ENCODE measurements around the gene IQGAP2.

IQGAP2 gene

GRCh38 chr5:76690704-76691466 lies 287.8 kb downstream of the IQGAP2 start:
- TF ChIP-seq YY1 (IDR thresholded peaks at IDR 0.05; ENCODE audit: insufficient read depth, insufficient read length) (no peak), SUZ12 (IDR thresholded peaks at IDR 0.05; ENCODE audit: extremely low read depth, insufficient read depth, insufficient read length) (no peak), ZNF274 (IDR thresholded peaks at IDR 0.05; ENCODE audit: low read depth, low read length) (no peak)
- no peaks in the 10 kb centered on the region for H3K9me3 ChIP-seq (ENCODE audit: insufficient read depth, low read length)
- H3K4me3 ChIP-seq (ENCODE audit: insufficient read length, low read depth), result no peak overlapping the region
- DNase-seq (ENCODE audit: low read depth, low spot score), result no peak
- H3K27me3 ChIP-seq (ENCODE audit: insufficient read depth, insufficient read length), result no peaks in the 10 kb centered on the region
- no peaks in the 10 kb centered on the region for H3K4me1 ChIP-seq (ENCODE audit: insufficient read depth, insufficient read length)
- no peaks in the 10 kb centered on the region for H3K36me3 ChIP-seq (ENCODE audit: insufficient read depth, insufficient read length, low read length)
- no peak overlapping the region for H3K9ac ChIP-seq (ENCODE audit: insufficient read length, low read depth)

GRCh38 chr5:76691467-76692273 lies 288.6 kb downstream of the IQGAP2 start:
- H3K36me3 ChIP-seq (ENCODE audit: insufficient read depth, insufficient read length, low read length), result no peaks in the 10 kb centered on the region
- DNase-seq (ENCODE audit: low read depth, low spot score), result no peak

GRCh38 chr5:76692274-76692540 lies 289.1 kb downstream of the IQGAP2 start:
- H3K9me3 ChIP-seq (ENCODE audit: insufficient read depth, low read length), result no peaks in the 10 kb centered on the region
- no peak overlapping the region for H3K9ac ChIP-seq (ENCODE audit: insufficient read length, low read depth)
- TF ChIP-seq ZNF274 (IDR thresholded peaks at IDR 0.05; ENCODE audit: low read depth, low read length) (no peak), SUZ12 (IDR thresholded peaks at IDR 0.05; ENCODE audit: extremely low read depth, insufficient read depth, insufficient read length) (no peak), YY1 (IDR thresholded peaks at IDR 0.05; ENCODE audit: insufficient read depth, insufficient read length) (no peak)
- H3K4me3 ChIP-seq (ENCODE audit: insufficient read length, low read depth), result no peak overlapping the region
- H3K4me1 ChIP-seq (ENCODE audit: insufficient read depth, insufficient read length), result no peaks in the 10 kb centered on the region
- no peak for DNase-seq (ENCODE audit: low read depth, low spot score)
- H3K36me3 ChIP-seq (ENCODE audit: insufficient read depth, insufficient read length, low read length), result no peaks in the 10 kb centered on the region
- H3K27me3 ChIP-seq (ENCODE audit: insufficient read depth, insufficient read length), result no peaks in the 10 kb centered on the region

More at GRCh38 chr5:76691467-76692273, 288.6 kb downstream of the IQGAP2 start:
- TF ChIP-seq ZNF274 (IDR thresholded peaks at IDR 0.05; ENCODE audit: low read depth, low read length), result no peak
- no peak for TF ChIP-seq SUZ12 (IDR thresholded peaks at IDR 0.05; ENCODE audit: extremely low read depth, insufficient read depth, insufficient read length)
- TF ChIP-seq YY1 (IDR thresholded peaks at IDR 0.05; ENCODE audit: insufficient read depth, insufficient read length), result no peak
- no peaks in the 10 kb centered on the region for H3K4me1 ChIP-seq (ENCODE audit: insufficient read depth, insufficient read length)
- H3K27me3 ChIP-seq (ENCODE audit: insufficient read depth, insufficient read length), result no peaks in the 10 kb centered on the region
- no peaks in the 10 kb centered on the region for H3K9me3 ChIP-seq (ENCODE audit: insufficient read depth, low read length)
- no peak overlapping the region for H3K4me3 ChIP-seq (ENCODE audit: insufficient read length, low read depth)
- H3K9ac ChIP-seq (ENCODE audit: insufficient read length, low read depth), result no peak overlapping the region

GRCh38 chr5:76692651-76693050 lies 289.6 kb downstream of the IQGAP2 start:
- H3K4me1 ChIP-seq (ENCODE audit: insufficient read depth, insufficient read length), result no peaks in the 10 kb centered on the region
- no peaks in the 10 kb centered on the region for H3K36me3 ChIP-seq (ENCODE audit: insufficient read depth, insufficient read length, low read length)
- no peaks in the 10 kb centered on the region for H3K9me3 ChIP-seq (ENCODE audit: insufficient read depth, low read length)
- no peaks in the 10 kb centered on the region for H3K27me3 ChIP-seq (ENCODE audit: insufficient read depth, insufficient read length)
- no peak overlapping the region for H3K9ac ChIP-seq (ENCODE audit: insufficient read length, low read depth)
- no peak overlapping the region for H3K4me3 ChIP-seq (ENCODE audit: insufficient read length, low read depth)
- DNase-seq (ENCODE audit: low read depth, low spot score), result no peak
- no peak for TF ChIP-seq SUZ12 (IDR thresholded peaks at IDR 0.05; ENCODE audit: extremely low read depth, insufficient read depth, insufficient read length)
- no peak for TF ChIP-seq ZNF274 (IDR thresholded peaks at IDR 0.05; ENCODE audit: low read depth, low read length)
- no peak for TF ChIP-seq YY1 (IDR thresholded peaks at IDR 0.05; ENCODE audit: insufficient read depth, insufficient read length)

GRCh38 chr5:76693141-76693540 lies 290.1 kb downstream of the IQGAP2 start:
- TF ChIP-seq ZNF274 (IDR thresholded peaks at IDR 0.05; ENCODE audit: low read depth, low read length), result no peak
- no peak for TF ChIP-seq YY1 (IDR thresholded peaks at IDR 0.05; ENCODE audit: insufficient read depth, insufficient read length)
- no peak for TF ChIP-seq SUZ12 (IDR thresholded peaks at IDR 0.05; ENCODE audit: extremely low read depth, insufficient read depth, insufficient read length)
- no peaks in the 10 kb centered on the region for H3K4me1 ChIP-seq (ENCODE audit: insufficient read depth, insufficient read length)
- no peak for DNase-seq (ENCODE audit: low read depth, low spot score)

GRCh38 chr5:76694317-76694716 lies 291.2 kb downstream of the IQGAP2 start:
- Histone ChIP-seq H3K36me3 (ENCODE audit: insufficient read depth, insufficient read length, low read length) (no peaks in the 10 kb centered on the region), H3K9ac (ENCODE audit: insufficient read length, low read depth) (no peak overlapping the region), H3K4me1 (ENCODE audit: insufficient read depth, insufficient read length) (no peaks in the 10 kb centered on the region), H3K27me3 (ENCODE audit: insufficient read depth, insufficient read length) (no peaks in the 10 kb centered on the region), H3K9me3 (ENCODE audit: insufficient read depth, low read length) (no peaks in the 10 kb centered on the region), H3K4me3 (ENCODE audit: insufficient read length, low read depth) (no peak overlapping the region)
- TF ChIP-seq ZNF274 (IDR thresholded peaks at IDR 0.05; ENCODE audit: low read depth, low read length), result no peak
- no peak for TF ChIP-seq SUZ12 (IDR thresholded peaks at IDR 0.05; ENCODE audit: extremely low read depth, insufficient read depth, insufficient read length)
- TF ChIP-seq YY1 (IDR thresholded peaks at IDR 0.05; ENCODE audit: insufficient read depth, insufficient read length), result no peak
- no peak for DNase-seq (ENCODE audit: low read depth, low spot score)

More at GRCh38 chr5:76693141-76693540, 290.1 kb downstream of the IQGAP2 start:
- Histone ChIP-seq H3K9ac (ENCODE audit: insufficient read length, low read depth) (no peak overlapping the region), H3K36me3 (ENCODE audit: insufficient read depth, insufficient read length, low read length) (no peaks in the 10 kb centered on the region), H3K27me3 (ENCODE audit: insufficient read depth, insufficient read length) (no peaks in the 10 kb centered on the region), H3K4me3 (ENCODE audit: insufficient read length, low read depth) (no peak overlapping the region), H3K9me3 (ENCODE audit: insufficient read depth, low read length) (no peaks in the 10 kb centered on the region)

- Histone ChIP-seq H3K4me3 (ENCODE audit: insufficient read length, low read depth) (no peak overlapping the region), H3K36me3 (ENCODE audit: insufficient read depth, insufficient read length, low read length) (no peaks in the 10 kb centered on the region), H3K4me1 (ENCODE audit: insufficient read depth, insufficient read length) (no peaks in the 10 kb centered on the region), H3K9ac (ENCODE audit: insufficient read length, low read depth) (no peak overlapping the region), H3K9me3 (ENCODE audit: insufficient read depth, low read length) (no peaks in the 10 kb centered on the region), H3K27me3 (ENCODE audit: insufficient read depth, insufficient read length) (no peaks in the 10 kb centered on the region)
- TF ChIP-seq SUZ12 (IDR thresholded peaks at IDR 0.05; ENCODE audit: extremely low read depth, insufficient read depth, insufficient read length) (no peak), YY1 (IDR thresholded peaks at IDR 0.05; ENCODE audit: insufficient read depth, insufficient read length) (no peak), ZNF274 (IDR thresholded peaks at IDR 0.05; ENCODE audit: low read depth, low read length) (no peak)
- DNase-seq (ENCODE audit: low read depth, low spot score), result no peak
Measured at GRCh38 chr5:76695346-76695745, 292.3 kb downstream of the IQGAP2 start.
